Measurements from ENCODE around the gene KIF14. TPM values are rescaled to one million over a fixed set of nuclear protein-coding genes. Genes with fewer than 3 reads are reported as not detected.
"Not testable (repeated sequence)": the region's sequence is repeated elsewhere in the genome, so short reads cannot be mapped to it uniquely, and the experiment has no call there.

KIF14 gene
- total RNA-seq, 1 donor from 2014 or later, result 2.6 TPM

- Mint-ChIP-seq H3K36me3 (ENCODE audit: unreplicated experiment) (no peaks in the 10 kb centered on the region), H3K4me1 (ENCODE audit: unreplicated experiment) (no peaks in the 10 kb centered on the region), H3K27ac (ENCODE audit: unreplicated experiment) (no peak overlapping the region), H3K27me3 (ENCODE audit: unreplicated experiment) (no peaks in the 10 kb centered on the region), H3K9me3 (ENCODE audit: unreplicated experiment) (no peaks in the 10 kb centered on the region), H3K4me3 (ENCODE audit: unreplicated experiment) (no peak overlapping the region)
- peak; percentile 82 for TF ChIP-seq CTCF (IDR thresholded peaks at IDR 0.05)
- DNase-seq (ENCODE audit: extremely low spot score, unreplicated experiment), result no peak
Observed at GRCh38 chr1:200558866-200559459, 61.6 kb downstream of the KIF14 start.

GRCh38 chr1:200556002-200556401 is 64.5 kb downstream of the KIF14 start:
- H3K4me1 Mint-ChIP-seq (ENCODE audit: unreplicated experiment), result no peaks in the 10 kb centered on the region
- no peaks in the 10 kb centered on the region for H3K9me3 Mint-ChIP-seq (ENCODE audit: unreplicated experiment)
- no peak for DNase-seq (ENCODE audit: extremely low spot score, unreplicated experiment)
- TF ChIP-seq CTCF (IDR thresholded peaks at IDR 0.05), result peak; percentile 16
- H3K36me3 Mint-ChIP-seq (ENCODE audit: unreplicated experiment), result peaks cover 4% of the 10 kb centered on the region
- no peak overlapping the region for H3K27ac Mint-ChIP-seq (ENCODE audit: unreplicated experiment)
- H3K27me3 Mint-ChIP-seq (ENCODE audit: unreplicated experiment), result no peaks in the 10 kb centered on the region
- H3K4me3 Mint-ChIP-seq (ENCODE audit: unreplicated experiment), result no peak overlapping the region

- not testable (repeated sequence) for DNase-seq (ENCODE audit: extremely low spot score, unreplicated experiment); H3K9me3 Mint-ChIP-seq (ENCODE audit: unreplicated experiment); H3K36me3 Mint-ChIP-seq (ENCODE audit: unreplicated experiment); H3K27ac Mint-ChIP-seq (ENCODE audit: unreplicated experiment); H3K27me3 Mint-ChIP-seq (ENCODE audit: unreplicated experiment); H3K4me3 Mint-ChIP-seq (ENCODE audit: unreplicated experiment); H3K4me1 Mint-ChIP-seq (ENCODE audit: unreplicated experiment)
Observed at GRCh38 chr1:200552737-200553136, 67.8 kb downstream of the KIF14 start.

- Mint-ChIP-seq H3K27me3 (ENCODE audit: unreplicated experiment) (peaks cover 8% of the 10 kb centered on the region), H3K27ac (ENCODE audit: unreplicated experiment) (no peak overlapping the region), H3K9me3 (ENCODE audit: unreplicated experiment) (no peaks in the 10 kb centered on the region), H3K4me1 (ENCODE audit: unreplicated experiment) (no peaks in the 10 kb centered on the region), H3K36me3 (ENCODE audit: unreplicated experiment) (peaks cover 4% of the 10 kb centered on the region), H3K4me3 (ENCODE audit: unreplicated experiment) (no peak overlapping the region)
- TF ChIP-seq CTCF (IDR thresholded peaks at IDR 0.05), result no peak
- no peak for DNase-seq (ENCODE audit: extremely low spot score, unreplicated experiment)
Observed at GRCh38 chr1:200550367-200550766, 70.2 kb downstream of the KIF14 start.

GRCh38 chr1:200547386-200547785 is 73.2 kb downstream of the KIF14 start:
- Mint-ChIP-seq H3K27ac (ENCODE audit: unreplicated experiment) (no peak overlapping the region), H3K27me3 (ENCODE audit: unreplicated experiment) (peaks cover 11% of the 10 kb centered on the region), H3K36me3 (ENCODE audit: unreplicated experiment) (no peaks in the 10 kb centered on the region), H3K9me3 (ENCODE audit: unreplicated experiment) (no peaks in the 10 kb centered on the region), H3K4me1 (ENCODE audit: unreplicated experiment) (no peaks in the 10 kb centered on the region), H3K4me3 (ENCODE audit: unreplicated experiment) (no peak overlapping the region)
- DNase-seq (ENCODE audit: extremely low spot score, unreplicated experiment), result no peak
- TF ChIP-seq CTCF (IDR thresholded peaks at IDR 0.05), result no peak

GRCh38 chr1:200546577-200546976 is 74.0 kb downstream of the KIF14 start:
- TF ChIP-seq CTCF (IDR thresholded peaks at IDR 0.05), result no peak
- Mint-ChIP-seq H3K27ac (ENCODE audit: unreplicated experiment) (no peak overlapping the region), H3K4me1 (ENCODE audit: unreplicated experiment) (no peaks in the 10 kb centered on the region), H3K27me3 (ENCODE audit: unreplicated experiment) (peaks cover 11% of the 10 kb centered on the region), H3K36me3 (ENCODE audit: unreplicated experiment) (no peaks in the 10 kb centered on the region), H3K4me3 (ENCODE audit: unreplicated experiment) (no peak overlapping the region), H3K9me3 (ENCODE audit: unreplicated experiment) (no peaks in the 10 kb centered on the region)
- no peak for DNase-seq (ENCODE audit: extremely low spot score, unreplicated experiment)
